GM19023 (cell line): Measurements from ENCODE around the gene COMT.

ENCODE experiments used
- ATAC-seq: cut with Tn5 transposase; IDR thresholded peaks from one replicate; pipeline ENCODE4 v1.9.1; 2021; ENCODE audit warnings: mild to moderate bottlenecking, moderate library complexity; ENCODE audit not compliant: unreplicated experiment

The COMT gene

GRCh38 chr22:19981171-19981960 is 39.8 kb downstream of the COMT start:
- no peak for ATAC-seq

- no peak for ATAC-seq
Observed at GRCh38 chr22:19981961-19982920, 40.7 kb downstream of the COMT start.

- no peak for ATAC-seq
Observed at GRCh38 chr22:19982991-19983578, 41.5 kb downstream of the COMT start.

GRCh38 chr22:19983741-19984140 is 42.2 kb downstream of the COMT start:
- no peak for ATAC-seq

GRCh38 chr22:19984201-19984753 is 42.7 kb downstream of the COMT start:
- ATAC-seq: no peak

GRCh38 chr22:19984851-19985811 is 43.6 kb downstream of the COMT start:
- ATAC-seq: no peak

- no peak for ATAC-seq
Observed at GRCh38 chr22:19986011-19986409, 44.4 kb downstream of the COMT start.

GRCh38 chr22:19986410-19987341 is 45.1 kb downstream of the COMT start:
- peak; percentile 62 for ATAC-seq

- ATAC-seq: no peak
Observed at GRCh38 chr22:19987394-19988306, 46.1 kb downstream of the COMT start.

- no peak for ATAC-seq
Observed at GRCh38 chr22:19988331-19988808, 46.8 kb downstream of the COMT start.

GRCh38 chr22:19988965-19989724 is 47.6 kb downstream of the COMT start:
- ATAC-seq: no peak

GRCh38 chr22:19989725-19990067 is 48.1 kb downstream of the COMT start:
- no peak for ATAC-seq

GRCh38 chr22:19990188-19990587 is 48.6 kb downstream of the COMT start:
- no peak for ATAC-seq

- ATAC-seq: no peak
Observed at GRCh38 chr22:19990609-19991394, 49.2 kb downstream of the COMT start.

GRCh38 chr22:19991395-19991644 is 49.7 kb downstream of the COMT start:
- ATAC-seq: no peak

GRCh38 chr22:19991645-19992451 is 50.3 kb downstream of the COMT start:
- ATAC-seq: no peak
